ENCODE data around the gene ENKUR. TPM values are rescaled to one million over a fixed set of nuclear protein-coding genes. Genes with fewer than 3 reads are reported as not detected.

The ENKUR gene
- total RNA-seq, 1 donor from 2014 or later: not detected

DNA sequence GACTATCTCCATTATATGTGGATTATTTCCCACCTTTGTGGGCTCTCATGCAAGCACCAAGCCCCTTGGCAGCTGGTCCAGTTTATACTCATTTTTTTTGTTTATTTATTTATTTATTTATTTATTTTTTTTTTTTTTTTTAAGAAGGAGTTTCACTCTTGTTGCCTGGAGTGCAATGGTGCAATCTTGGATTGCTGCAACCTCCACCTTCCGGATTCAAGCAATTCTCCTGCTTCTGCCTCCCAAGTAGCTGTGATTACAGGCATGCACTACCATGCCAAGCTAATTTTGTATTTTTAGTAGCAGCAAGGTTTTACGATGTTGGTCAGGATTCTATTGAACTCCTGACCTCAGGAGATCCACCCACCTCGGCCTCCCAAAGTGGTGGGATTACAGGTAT is 66.3 kb downstream of the ENKUR start:
- DNase-seq (ENCODE audit: low spot score): no peak

- no peak for DNase-seq (ENCODE audit: low spot score)
Measured at GRCh38 chr10:24947304-24948097, 68.5 kb downstream of the ENKUR start.

DNA sequence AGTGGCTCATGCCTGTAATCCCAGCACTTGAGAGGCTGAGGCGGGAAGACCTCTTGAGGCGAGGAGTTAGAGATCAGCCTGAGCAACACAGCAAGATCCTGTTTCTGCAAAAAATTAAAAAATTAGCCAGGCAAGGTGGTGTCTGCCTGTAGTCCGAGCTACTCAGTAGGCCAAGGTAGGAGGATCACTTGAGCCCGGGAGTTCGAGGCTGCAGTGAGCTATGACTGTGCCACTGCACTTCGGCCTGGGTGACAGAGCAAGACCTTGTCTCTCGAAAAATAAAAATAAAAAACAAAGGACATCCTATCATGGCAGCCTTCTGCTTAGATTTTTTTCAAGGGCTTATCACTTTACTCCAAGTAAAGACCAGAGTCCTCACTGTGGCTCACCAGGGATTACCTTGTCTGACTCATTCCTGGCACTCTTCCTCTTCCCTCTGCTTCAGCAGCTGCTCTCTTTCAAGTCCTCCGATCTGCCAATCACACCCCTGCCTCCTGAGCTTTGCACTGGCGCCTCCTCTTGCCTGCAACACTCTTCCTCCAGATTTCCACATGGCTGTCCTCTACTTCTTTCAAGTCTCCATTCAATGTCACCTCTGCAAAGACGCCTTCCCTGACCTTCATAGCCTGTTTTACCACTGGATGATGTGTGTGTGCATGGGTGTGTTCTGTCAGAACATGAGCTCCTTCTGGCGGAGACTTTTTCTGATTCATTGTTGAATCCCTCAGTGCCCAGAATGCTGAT is 71.3 kb downstream of the ENKUR start:
- DNase-seq (ENCODE audit: low spot score): no peak

GRCh38 chr10:24938525-24938924 is 77.4 kb downstream of the ENKUR start:
- no peak for DNase-seq (ENCODE audit: low spot score)

GRCh38 chr10:24938076-24938475 is 77.9 kb downstream of the ENKUR start:
- DNase-seq (ENCODE audit: low spot score): no peak

- no peak for DNase-seq (ENCODE audit: low spot score)
Measured at GRCh38 chr10:24935504-24936292, 80.3 kb downstream of the ENKUR start.

Other genes with a start within 250 kb of the ENKUR start
- gene PRTFDC1, start 63.6 kb downstream of the ENKUR start, total RNA-seq: 2.7 TPM
- 0.64 TPM for gene THNSL1, start 454 bp upstream of the ENKUR start, total RNA-seq
- 0.58 TPM for gene GPR158, start 158.8 kb upstream of the ENKUR start, total RNA-seq